Activated T-cell treated with anti-CD3 and anti-CD28 coated beads for 4 hours (primary cell): ENCODE results near the gene PTGDR2.

Source experiments
- DNase-seq: peaks from one replicate; pipeline ENCODE4 v3.0.0-alpha.2; 2020

Gene PTGDR2

DNA sequence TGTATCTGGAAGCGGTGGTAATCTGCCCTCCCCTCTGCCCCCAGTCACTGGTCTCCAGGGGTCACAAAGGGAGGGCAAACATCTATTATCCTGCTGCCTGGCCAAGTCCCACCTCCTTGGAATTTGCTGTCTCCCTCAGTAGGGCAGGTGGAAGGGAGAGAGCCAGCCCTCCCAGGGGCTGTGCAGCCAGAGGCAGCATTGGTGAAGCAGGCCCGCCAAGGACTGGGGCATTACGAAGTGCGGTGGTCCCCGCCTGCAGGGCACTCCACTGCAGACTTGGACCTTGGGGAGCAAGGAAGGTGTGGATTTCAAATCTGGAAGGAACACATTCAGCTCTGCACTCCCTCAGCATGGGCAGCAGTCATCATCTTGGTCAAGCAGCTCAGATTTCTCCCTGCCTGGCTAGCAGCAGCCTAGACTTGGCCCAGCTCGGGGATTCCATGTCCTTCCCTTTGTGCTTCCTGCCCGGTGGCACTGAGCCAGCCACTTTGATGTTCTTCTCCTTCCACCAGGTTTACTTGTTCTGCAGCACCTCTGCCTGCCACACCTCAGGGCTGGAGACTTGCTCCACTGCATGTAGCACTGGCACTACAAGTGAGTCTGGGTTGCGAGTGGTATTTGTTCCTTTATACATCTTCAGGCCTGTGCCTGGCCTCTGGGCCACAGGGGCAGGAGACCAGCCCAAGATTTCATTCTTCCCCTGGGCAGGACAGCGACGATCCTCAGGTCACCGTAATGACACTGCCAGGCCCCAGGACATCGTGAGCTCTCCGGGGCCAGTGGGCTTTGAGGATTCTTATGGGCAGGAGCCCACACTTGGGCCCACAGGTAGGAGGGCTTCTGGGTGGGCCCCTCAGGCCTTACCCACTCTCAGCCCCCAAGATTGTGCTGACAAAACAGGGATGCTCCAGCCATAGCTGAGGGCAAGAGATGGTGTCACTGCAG is 18.9 kb upstream of the PTGDR2 start:
- no peak for DNase-seq

- no peak for DNase-seq
These were observed 17.8 kb upstream of the PTGDR2 start for GRCh38 chr11:60873533-60873932.

GRCh38 chr11:60872961-60873524 is 17.3 kb upstream of the PTGDR2 start:
- no peak for DNase-seq

- DNase-seq: no peak
These were observed 16.6 kb upstream of the PTGDR2 start for GRCh38 chr11:60872124-60872960.

DNA sequence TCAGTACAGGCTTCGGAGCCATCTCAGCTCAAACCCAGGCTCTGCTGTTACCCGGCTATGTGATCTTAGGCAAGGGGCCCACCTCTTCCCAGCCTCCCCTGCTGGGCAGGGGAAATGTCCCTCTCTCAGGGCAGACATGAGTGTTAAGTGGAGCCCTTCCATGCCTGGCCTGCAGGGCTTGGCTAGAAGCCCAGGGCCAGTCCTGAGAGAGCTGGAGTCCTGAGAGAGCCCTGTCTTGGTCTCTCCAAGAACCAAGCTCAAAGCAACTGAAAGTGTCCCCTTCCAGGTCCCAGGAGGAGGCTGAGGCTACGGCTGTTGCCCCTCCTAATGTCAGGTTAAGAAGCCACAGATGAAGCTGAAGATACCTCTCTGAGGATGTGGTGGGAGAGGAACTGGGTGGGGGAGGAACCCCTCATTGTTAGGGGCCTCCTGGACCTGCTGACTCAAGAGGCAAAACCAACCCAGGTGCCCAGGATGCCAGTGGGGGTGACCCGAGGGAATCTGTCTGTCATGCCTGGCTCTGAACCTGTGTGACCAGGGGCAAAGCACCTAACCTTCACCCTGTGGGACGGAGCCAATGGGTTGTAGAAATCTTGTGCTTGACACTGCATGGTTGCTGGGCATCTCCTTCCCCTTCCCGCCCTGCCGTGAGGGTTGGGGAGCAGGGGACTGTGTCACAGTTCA is 15.8 kb upstream of the PTGDR2 start:
- no peak for DNase-seq

- no peak for DNase-seq
These were observed 15.1 kb upstream of the PTGDR2 start for GRCh38 chr11:60870733-60871377.

DNA sequence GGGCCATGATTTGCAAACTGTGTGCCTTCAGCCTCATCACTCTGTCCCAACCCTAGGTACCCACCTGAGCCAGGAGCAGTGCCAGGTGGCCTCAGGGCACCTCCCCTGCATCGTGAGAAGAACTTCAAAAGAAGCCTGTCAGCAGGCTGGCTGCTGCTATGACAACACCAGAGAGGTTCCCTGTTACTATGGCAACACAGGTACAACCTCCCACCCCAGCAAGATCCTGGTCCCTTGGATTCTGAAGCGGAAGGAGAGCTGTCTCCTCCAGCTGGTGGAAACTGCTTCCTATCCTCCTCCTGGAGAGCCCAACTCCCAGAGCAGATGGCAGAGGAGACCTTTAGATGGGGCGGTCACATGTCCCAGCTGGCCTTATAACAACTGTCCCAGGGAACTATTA is 14.5 kb upstream of the PTGDR2 start:
- no peak for DNase-seq

DNA sequence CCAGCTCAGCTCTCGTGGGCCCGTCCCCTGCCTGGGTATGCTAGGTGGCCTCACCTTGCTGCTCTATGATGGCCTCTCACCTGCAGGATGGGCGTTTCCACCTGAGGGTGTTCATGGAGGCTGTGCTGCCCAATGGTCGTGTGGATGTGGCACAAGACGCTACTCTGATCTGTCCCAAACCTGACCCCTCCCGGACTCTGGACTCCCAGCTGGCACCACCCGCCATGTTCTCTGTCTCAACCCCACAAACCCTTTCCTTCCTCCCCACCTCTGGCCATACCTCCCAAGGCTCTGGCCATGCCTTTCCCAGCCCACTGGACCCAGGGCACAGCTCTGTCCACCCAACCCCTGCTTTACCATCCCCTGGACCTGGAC is 13.7 kb upstream of the PTGDR2 start:
- DNase-seq: no peak

- DNase-seq: no peak
These were observed 13.1 kb upstream of the PTGDR2 start for GRCh38 chr11:60868682-60869450.

- DNase-seq: no peak
These were observed 12.3 kb upstream of the PTGDR2 start for GRCh38 chr11:60867871-60868681.

- no peak for DNase-seq
These were observed 11.4 kb upstream of the PTGDR2 start, which contains the start of gene ZP1 for GRCh38 chr11:60866911-60867870. ZP1 (plus strand) TSS chr11:60867542; CDS start chr11:60867562, 20 bp downstream.

DNA sequence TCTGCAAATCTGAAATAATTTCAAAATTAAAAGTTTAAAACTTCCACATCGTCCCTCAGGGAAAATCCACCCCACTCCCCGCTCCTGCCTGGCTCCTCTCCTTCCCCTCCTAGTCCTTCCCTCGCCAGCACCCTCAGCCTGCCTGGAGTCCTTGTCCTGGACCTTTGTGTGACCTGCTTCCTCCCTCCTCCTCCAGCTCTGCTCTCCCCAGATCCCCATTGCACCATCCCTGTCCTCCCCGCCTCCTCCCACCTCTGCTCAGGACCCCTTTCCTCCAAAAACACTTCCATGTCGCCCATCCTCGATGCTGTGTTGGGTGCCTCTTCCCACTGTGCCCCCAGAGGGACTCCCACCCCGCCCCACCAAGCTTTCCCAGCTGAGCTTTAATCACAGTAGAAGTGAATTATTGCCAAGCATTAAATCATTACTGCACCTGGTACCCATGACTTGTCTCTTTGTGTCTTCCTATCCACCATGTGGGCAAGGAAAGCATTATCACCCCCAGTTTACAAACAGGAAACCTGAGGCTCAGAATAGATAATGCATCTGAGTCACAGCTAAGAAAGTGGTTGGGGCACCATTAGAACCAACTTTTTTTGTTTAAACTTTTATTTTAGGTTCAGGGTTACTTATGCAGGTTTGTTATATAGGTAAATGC is 9.2 kb upstream of the PTGDR2 start:
- no peak for DNase-seq

DNA sequence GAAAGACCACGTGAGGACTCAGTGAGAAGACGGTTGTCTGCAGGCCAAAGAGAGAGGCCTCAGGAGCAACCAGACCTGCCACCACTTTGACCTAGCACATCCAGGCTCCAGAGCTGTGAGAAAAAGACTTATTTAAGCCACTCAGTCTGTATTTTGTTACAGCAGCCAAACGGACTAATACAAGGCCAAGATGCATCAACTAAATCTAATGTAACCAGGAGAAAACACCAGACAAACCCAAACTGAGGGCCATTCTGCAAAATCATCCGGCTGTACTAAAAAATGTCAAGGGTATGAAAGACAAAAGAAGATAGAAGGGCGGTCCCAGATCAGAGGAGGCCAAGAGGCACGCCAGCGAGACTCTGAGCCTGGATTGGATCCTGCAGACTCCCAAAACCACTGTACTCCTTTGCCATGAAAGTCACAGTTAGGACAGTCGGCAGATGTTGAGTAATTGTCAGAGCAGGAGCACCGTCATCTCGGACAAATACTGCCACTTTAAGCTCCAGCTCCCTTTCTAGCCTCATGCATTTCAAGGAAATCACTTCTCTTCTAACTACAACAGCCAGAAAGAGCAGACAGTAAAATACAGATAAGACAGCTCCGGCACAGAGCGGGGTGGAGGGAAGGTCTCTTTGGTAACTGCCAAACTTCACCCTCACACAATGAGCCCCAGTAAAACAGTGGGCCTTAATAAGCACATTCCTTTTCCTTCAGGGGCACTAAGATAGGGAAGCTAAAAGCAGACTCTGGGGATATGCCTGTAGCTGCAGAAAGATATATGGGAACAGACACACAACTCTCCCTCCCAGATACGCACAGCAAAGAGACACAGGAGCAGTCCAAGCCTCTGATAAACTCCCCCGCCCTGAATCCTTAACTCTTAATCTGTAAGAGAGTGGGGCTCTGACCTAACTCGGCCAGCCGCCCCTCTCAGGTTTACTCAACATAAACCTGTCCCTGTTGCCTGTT is 8.1 kb upstream of the PTGDR2 start:
- no peak for DNase-seq

DNA sequence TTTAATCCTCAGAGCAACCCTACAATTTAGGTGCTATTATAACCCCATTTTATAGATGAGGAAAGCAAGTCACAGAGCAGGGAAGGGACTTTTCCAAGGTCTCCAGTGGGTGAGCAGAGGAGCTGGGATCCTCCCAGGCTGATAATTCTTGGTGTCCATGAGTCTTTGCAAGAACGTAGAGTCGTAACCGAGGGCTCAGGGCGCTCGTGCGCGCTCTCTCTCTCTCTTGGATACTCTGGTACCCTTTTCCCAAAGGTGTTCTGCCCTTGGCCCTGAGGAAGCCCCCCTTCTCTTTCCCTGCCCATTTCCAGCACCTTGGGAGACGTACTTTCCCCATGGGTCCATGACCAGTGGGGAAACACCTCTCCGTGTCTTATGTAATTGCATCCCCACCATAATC is 6.4 kb upstream of the PTGDR2 start:
- DNase-seq: no peak

- no peak for DNase-seq
These were observed 5.2 kb upstream of the PTGDR2 start for GRCh38 chr11:60860943-60861342.

GRCh38 chr11:60859616-60860250 is 4.0 kb upstream of the PTGDR2 start:
- no peak for DNase-seq
